Measurements from ENCODE around the gene SMKR1.

DNA sequence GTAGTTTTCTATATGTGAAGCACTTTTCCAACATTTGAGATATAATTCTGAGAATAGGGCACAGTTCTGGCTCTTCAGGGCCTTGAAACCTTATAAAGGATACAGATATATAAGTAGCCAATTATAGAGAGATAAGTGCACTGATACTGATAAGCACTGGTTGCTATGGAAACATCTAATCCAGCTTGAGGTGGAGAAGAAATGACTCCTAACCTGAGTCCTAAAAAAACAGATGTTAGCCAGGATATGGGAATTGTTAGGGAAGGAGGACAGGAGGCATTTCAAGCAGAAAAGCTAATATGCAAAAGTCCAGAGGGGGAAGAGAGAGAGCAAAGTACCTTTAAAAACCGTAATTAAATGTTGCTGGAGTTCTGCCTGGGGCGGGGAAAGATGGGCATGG is 37.3 kb upstream of the SMKR1 start:
- no peak for TF ChIP-seq EZH2 (IDR thresholded peaks at IDR 0.05; ENCODE audit: insufficient read depth, low read length)
- TF ChIP-seq, protein P1, sequence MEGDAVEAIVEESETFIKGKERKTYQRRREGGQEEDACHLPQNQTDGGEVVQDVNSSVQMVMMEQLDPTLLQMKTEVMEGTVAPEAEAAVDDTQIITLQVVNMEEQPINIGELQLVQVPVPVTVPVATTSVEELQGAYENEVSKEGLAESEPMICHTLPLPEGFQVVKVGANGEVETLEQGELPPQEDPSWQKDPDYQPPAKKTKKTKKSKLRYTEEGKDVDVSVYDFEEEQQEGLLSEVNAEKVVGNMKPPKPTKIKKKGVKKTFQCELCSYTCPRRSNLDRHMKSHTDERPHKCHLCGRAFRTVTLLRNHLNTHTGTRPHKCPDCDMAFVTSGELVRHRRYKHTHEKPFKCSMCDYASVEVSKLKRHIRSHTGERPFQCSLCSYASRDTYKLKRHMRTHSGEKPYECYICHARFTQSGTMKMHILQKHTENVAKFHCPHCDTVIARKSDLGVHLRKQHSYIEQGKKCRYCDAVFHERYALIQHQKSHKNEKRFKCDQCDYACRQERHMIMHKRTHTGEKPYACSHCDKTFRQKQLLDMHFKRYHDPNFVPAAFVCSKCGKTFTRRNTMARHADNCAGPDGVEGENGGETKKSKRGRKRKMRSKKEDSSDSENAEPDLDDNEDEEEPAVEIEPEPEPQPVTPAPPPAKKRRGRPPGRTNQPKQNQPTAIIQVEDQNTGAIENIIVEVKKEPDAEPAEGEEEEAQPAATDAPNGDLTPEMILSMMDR (IDR thresholded peaks at IDR 0.05; ENCODE audit: insufficient read depth, low read depth, low read length), result no peak
